B cell (primary cell): ENCODE data around the gene PTGS2. TPM values are rescaled to one million over a fixed set of nuclear protein-coding genes. Genes with fewer than 3 reads are reported as not detected.

Experiments
- ATAC-seq: fragments of 200-7000 bp; cut with Tn5 transposase; one replicate; pipeline ENCODE4 v1.10.0; 2021; ENCODE audit warnings: low read depth, mild to moderate bottlenecking, moderate number of reproducible peaks, moderate library complexity
- CTCF ChIA-PET: fragments of 350-600 bp; sonication (Branson Sonifier 250); formaldehyde crosslinking; loops from one replicate; lab custom pipeline; 2021; ENCODE audit warnings: antibody characterized with exemption, inconsistent platforms; lab: Charles Lee
- POLR2A ChIA-PET: fragments of 350-600 bp; sonication (Branson Sonifier 250); formaldehyde crosslinking; loops from one replicate; lab custom pipeline; 2021; ENCODE audit warnings: antibody characterized with exemption; lab: Charles Lee
- DNase-seq: peaks from one replicate; pipeline ENCODE4 v3.0.0; 2013
- H2AFZ ChIP-seq: 2 replicates; pipeline ENCODE4 v1.6.1; 2012; ENCODE audit warnings: mild to moderate bottlenecking, low read depth, low read length; ENCODE audit not compliant: insufficient read depth, poor library complexity, severe bottlenecking
- H3K27ac ChIP-seq, 2 donors: 1 replicate in 1 of 2; 2 replicates in 1 of 2; pipeline ENCODE4 v1.5.1; 2012 to 2013; ENCODE audit warnings: low read length in 2 of 2, mild to moderate bottlenecking in 2 of 2, moderate library complexity in 1 of 2
- H3K27me3 ChIP-seq, 4 experiments: fragments of 200-600 bp in 1 of 4; sonication (generic) in 1 of 4; replicated peaks in 1 of 4; 1 replicate in 2 of 4; 2 replicates in 2 of 4; pipeline versions ENCODE4 v1.6.1 to v1.7.0; 2013 to 2016; ENCODE audit warnings: low read length in 3 of 4, mild to moderate bottlenecking in 2 of 4, mixed read lengths in 1 of 4, moderate library complexity in 1 of 4; ENCODE audit not compliant: insufficient read depth in 4 of 4, control insufficient read depth in 3 of 4; ENCODE audit errors: control extremely low read depth in 1 of 4
- H3K36me3 ChIP-seq, 2 experiments: replicated peaks in 1 of 2; 1 replicate in 1 of 2; 2 replicates in 1 of 2; pipeline versions ENCODE4 v1.6.1 to v1.7.1; 2013; ENCODE audit warnings: low read length in 1 of 2; ENCODE audit not compliant: insufficient read depth in 2 of 2, control insufficient read depth in 1 of 2; ENCODE audit errors: control extremely low read depth in 1 of 2, extremely low read depth in 1 of 2
- H3K4me1 ChIP-seq, 2 donors: fragments of 200-600 bp in 1 of 2; sonication (generic) in 1 of 2; 1 replicate in 1 of 2; 2 replicates in 1 of 2; pipeline versions ENCODE4 v1.5.1 to v1.6.1; 2013 to 2017; ENCODE audit warnings: low read length in 2 of 2; ENCODE audit not compliant: control insufficient read depth in 2 of 2, insufficient read depth in 2 of 2
- H3K4me2 ChIP-seq: replicated peaks from 2 replicates; pipeline ENCODE3; 2012; ENCODE audit warnings: mild to moderate bottlenecking, low read depth, low read length; ENCODE audit not compliant: poor library complexity, severe bottlenecking
- H3K4me3 ChIP-seq, 5 experiments: fragments of 200-600 bp in 1 of 5; sonication (generic) in 1 of 5; 1 replicate in 3 of 5; 2 replicates in 2 of 5; pipeline versions ENCODE4 v1.5.1 to v1.7.0; 2011 to 2016; ENCODE audit warnings: low read length in 4 of 5, mild to moderate bottlenecking in 4 of 5, low read depth in 2 of 5, control low read depth in 1 of 5, moderate library complexity in 1 of 5; ENCODE audit not compliant: insufficient read depth in 1 of 5; ENCODE audit errors: control extremely low read depth in 1 of 5, extremely low read depth in 1 of 5
- H3K79me2 ChIP-seq: fragments of 200-600 bp; sonication (generic); one replicate; pipeline ENCODE4 v1.6.0; 2016; ENCODE audit warnings: low read length; ENCODE audit not compliant: control insufficient read depth, insufficient read depth
- H3K9ac ChIP-seq: fragments of 200-600 bp; sonication (generic); 2 replicates; pipeline ENCODE4 v1.6.1; 2017; ENCODE audit warnings: mild to moderate bottlenecking, low read length, moderate library complexity
- H3K9me3 ChIP-seq, 3 donors: one replicate each; pipeline versions ENCODE4 v1.6.1 to v1.7.1; 2013; ENCODE audit warnings: low read length in 2 of 3; ENCODE audit not compliant: control insufficient read depth in 2 of 3, insufficient read depth in 1 of 3; ENCODE audit errors: control extremely low read depth in 1 of 3
- H4K20me1 ChIP-seq: 2 replicates; pipeline ENCODE4 v1.6.0; 2012; ENCODE audit warnings: mild to moderate bottlenecking, low read length; ENCODE audit not compliant: insufficient read depth, control insufficient read depth, poor library complexity, severe bottlenecking
- H3K27ac Mint-ChIP-seq: one replicate; pipeline ENCODE4 v1.8.0; 2021; ENCODE audit warnings: mixed read lengths
- H3K27me3 Mint-ChIP-seq: one replicate; pipeline ENCODE4 v1.8.0; 2021; ENCODE audit warnings: mixed read lengths
- H3K4me1 Mint-ChIP-seq: one replicate; pipeline ENCODE4 v1.8.0; 2021; ENCODE audit warnings: mixed read lengths
- H3K4me3 Mint-ChIP-seq: one replicate; pipeline ENCODE4 v1.8.0; 2021; ENCODE audit warnings: mixed read lengths
- H3K9me3 Mint-ChIP-seq: one replicate; pipeline ENCODE4 v1.8.0; 2022; ENCODE audit warnings: mixed read lengths; ENCODE audit not compliant: insufficient read depth
- CTCF ChIP-seq: fragments of 200-600 bp; IDR thresholded peaks from one replicate; pipeline ENCODE4 v1.8.0; 2022; ENCODE audit warnings: antibody characterized with exemption, mild to moderate bottlenecking
- EZH2 ChIP-seq: IDR thresholded peaks from 2 replicates; pipeline ENCODE4 v1.6.1; 2012; ENCODE audit warnings: borderline replicate concordance, low read depth, mild to moderate bottlenecking, moderate library complexity, low read length; ENCODE audit not compliant: insufficient read depth, poor library complexity, severe bottlenecking
- WGBS: methylation state at CpG from one replicate; pipeline ENCODE4 v1.1.5; 2013; ENCODE audit warnings: missing lambda C conversion rate; ENCODE audit not compliant: insufficient coverage; 5-methylcytosine and 5-hydroxymethylcytosine counted together
- intact Hi-C: fragments of 100-400 bp; cut with micrococcal nuclease; formaldehyde crosslinking; loops from one replicate; pipeline ENCODE4 v1.10.0; 2022
- polyA plus RNA-seq: library from polyadenylated mRNA; depleted of rRNA; stranded (reverse); fragments of >200 nt; gene quantifications from 2 replicates; pipeline ENCODE4 v1.2.3, GENCODE V29; 2012
- total RNA-seq, 2 donors: library from RNA; stranded (reverse); fragments of 120-200 nt in 1 of 2; gene quantifications; 1 replicate in 1 of 2; 2 replicates in 1 of 2; pipeline versions ENCODE4 v1.2.3 to v1.2.4, GENCODE V29; 2013 to 2022

The PTGS2 gene
- total and polyA plus RNA-seq, 2 donors (not counting 1 experiment from before 2014, with no cell fraction given) = 0.85 TPM; not detected in 1

DNA sequence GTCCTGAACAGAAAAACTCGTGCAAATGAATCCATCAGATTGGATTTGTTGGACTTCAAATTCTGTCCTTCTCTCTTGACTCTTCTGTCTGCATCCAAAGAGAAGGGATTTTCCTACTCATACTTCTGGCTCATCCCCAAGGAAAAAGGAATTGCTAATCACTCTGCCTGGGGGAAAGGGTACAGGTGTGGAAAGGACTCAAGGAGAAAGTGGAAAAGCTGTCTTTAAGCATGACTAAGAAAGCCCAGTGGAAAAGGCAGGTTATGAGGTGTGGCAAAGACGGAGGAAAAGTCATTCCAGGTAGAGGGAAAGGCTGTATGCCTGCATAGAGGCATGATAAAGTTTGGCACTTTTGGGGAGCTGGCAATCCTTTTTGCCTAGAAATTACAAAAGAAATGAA, 43.4 kb downstream of the PTGS2 start:
- ChIA-PET CTCF (no interaction called here), POLR2A (no interaction called here)
- WGBS = 93% methylated on average over 1 of the region's 2 CpGs
- Mint-ChIP-seq H3K4me1 (no peaks in the 10 kb centered on the region), H3K27ac (no peak overlapping the region), H3K27me3 (no peaks in the 10 kb centered on the region), H3K9me3 (no peaks in the 10 kb centered on the region), H3K4me3 (no peak overlapping the region)
- H3K9me3 ChIP-seq = no peaks in the 10 kb centered on the region
- H3K27me3 ChIP-seq = no peaks in the 10 kb centered on the region
- TF ChIP-seq EZH2 (no peak), CTCF (no peak)
- H3K79me2 ChIP-seq = no peaks in the 10 kb centered on the region
- H3K4me1 ChIP-seq = no peaks in the 10 kb centered on the region
- intact Hi-C loops = no loop called here
- no peak overlapping the region for H2AFZ ChIP-seq
- DNase-seq (no peak), ATAC-seq (no peak)
- no peaks in the 10 kb centered on the region for H3K36me3 ChIP-seq
- no peak overlapping the region for H3K27ac ChIP-seq
- H3K9ac ChIP-seq = no peak overlapping the region
- H3K4me3 ChIP-seq = no peak overlapping the region
- H4K20me1 ChIP-seq = no peaks in the 10 kb centered on the region
- no peak overlapping the region for H3K4me2 ChIP-seq

DNA sequence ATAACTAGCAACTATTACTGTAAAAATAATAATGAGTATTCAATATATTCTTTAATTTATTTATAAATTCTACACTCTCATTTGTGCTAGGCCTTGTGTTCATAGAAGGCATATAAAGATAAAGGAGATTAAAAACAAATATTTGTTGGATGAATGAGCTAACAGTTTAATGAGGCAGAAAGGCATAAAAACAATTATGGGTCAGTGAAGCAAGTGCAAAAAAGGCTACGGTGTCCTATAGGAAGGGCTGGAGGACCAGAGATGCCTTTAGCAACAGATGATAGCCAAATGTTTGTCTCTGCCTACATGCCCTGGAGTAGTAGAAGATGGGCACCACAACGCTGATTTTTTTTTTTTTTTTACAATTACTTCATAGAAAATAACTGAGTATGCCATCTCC, 45.7 kb downstream of the PTGS2 start:
- Mint-ChIP-seq H3K9me3 (no peaks in the 10 kb centered on the region), H3K27me3 (no peaks in the 10 kb centered on the region), H3K4me3 (no peak overlapping the region), H3K27ac (no peak overlapping the region), H3K4me1 (no peaks in the 10 kb centered on the region)
- Histone ChIP-seq H3K27ac (no peak overlapping the region), H3K4me2 (no peak overlapping the region), H4K20me1 (no peaks in the 10 kb centered on the region), H3K4me1 (no peaks in the 10 kb centered on the region), H3K36me3 (no peaks in the 10 kb centered on the region), H3K9me3 (no peaks in the 10 kb centered on the region), H3K4me3 (no peak overlapping the region), H3K27me3 (no peaks in the 10 kb centered on the region), H3K79me2 (no peaks in the 10 kb centered on the region), H3K9ac (no peak overlapping the region), H2AFZ (no peak overlapping the region)
- intact Hi-C loops = no loop called here
- ChIA-PET CTCF (no interaction called here), POLR2A (no interaction called here)
- ATAC-seq (no peak), DNase-seq (no peak)
- whole genome bisulfite sequencing = no CpG with 5 or more reads among the region's 2 CpGs
- no peak for TF ChIP-seq EZH2
- no peak for TF ChIP-seq CTCF
